ENCODE results near the gene HS6ST1.
A peak's percentile ranks its signal among the peaks of the same experiment; 100 is the strongest.

HS6ST1 gene

DNA sequence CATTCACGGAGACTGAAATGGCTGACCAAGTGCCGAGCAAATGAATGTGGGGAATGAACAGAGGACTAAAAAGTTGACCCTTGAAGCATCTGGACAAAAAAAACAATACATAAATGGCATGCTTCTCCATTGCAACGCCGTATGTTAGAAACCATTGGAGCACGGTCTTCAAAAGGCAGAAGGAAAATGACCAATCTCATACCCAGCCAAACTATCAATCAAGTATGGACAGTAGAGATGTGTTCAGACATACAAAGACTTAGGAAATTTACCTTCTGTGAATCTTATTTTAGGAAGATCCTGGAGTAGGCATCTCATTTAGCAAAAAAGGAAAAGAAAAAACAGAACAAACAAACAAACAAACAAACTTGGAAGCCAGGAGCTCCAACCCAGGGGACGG, 44.5 kb downstream of the HS6ST1 start:
- TF ChIP-seq, protein P1, sequence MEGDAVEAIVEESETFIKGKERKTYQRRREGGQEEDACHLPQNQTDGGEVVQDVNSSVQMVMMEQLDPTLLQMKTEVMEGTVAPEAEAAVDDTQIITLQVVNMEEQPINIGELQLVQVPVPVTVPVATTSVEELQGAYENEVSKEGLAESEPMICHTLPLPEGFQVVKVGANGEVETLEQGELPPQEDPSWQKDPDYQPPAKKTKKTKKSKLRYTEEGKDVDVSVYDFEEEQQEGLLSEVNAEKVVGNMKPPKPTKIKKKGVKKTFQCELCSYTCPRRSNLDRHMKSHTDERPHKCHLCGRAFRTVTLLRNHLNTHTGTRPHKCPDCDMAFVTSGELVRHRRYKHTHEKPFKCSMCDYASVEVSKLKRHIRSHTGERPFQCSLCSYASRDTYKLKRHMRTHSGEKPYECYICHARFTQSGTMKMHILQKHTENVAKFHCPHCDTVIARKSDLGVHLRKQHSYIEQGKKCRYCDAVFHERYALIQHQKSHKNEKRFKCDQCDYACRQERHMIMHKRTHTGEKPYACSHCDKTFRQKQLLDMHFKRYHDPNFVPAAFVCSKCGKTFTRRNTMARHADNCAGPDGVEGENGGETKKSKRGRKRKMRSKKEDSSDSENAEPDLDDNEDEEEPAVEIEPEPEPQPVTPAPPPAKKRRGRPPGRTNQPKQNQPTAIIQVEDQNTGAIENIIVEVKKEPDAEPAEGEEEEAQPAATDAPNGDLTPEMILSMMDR (IDR thresholded peaks at IDR 0.05), result no peak
- Histone ChIP-seq H3K4me3 (no peak overlapping the region), H3K27ac (no peak overlapping the region)
- DNase-seq (ENCODE audit: low spot score), result no peak

DNA sequence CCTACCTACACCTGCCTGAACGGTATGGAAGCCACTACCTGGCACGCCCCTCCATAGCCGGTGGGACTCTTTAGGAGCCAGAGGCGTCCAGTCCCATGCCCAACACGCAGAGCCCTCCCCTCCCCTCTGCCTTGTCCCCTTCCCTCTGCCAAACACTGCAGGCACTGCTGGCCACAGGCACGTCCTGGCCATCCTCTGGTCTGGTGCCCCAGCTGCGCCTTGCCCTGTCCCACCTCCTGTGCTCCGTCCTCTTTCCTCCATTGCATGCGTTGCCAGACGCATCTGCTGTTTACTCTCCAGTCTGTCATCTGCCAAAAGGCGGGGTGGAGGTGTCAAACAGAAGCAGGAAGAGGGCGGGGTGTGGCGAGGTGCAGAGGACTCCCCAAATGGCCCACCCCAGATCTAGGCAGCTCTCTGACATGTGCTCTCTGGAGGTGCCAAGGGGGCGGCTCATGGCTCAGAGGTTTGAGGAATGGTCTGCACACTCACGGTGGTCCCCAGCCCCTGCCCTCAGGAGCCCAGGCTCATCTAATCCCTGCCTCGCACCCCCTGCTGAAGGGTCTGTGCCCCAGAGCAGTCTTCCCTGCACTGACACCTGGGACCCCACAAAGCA, 45.1 kb downstream of the HS6ST1 start:
- TF ChIP-seq, protein P1 (IDR thresholded peaks at IDR 0.05), result no peak
- H3K27ac ChIP-seq, result no peak overlapping the region
- DNase-seq (ENCODE audit: low spot score), result peak; percentile 68

DNA sequence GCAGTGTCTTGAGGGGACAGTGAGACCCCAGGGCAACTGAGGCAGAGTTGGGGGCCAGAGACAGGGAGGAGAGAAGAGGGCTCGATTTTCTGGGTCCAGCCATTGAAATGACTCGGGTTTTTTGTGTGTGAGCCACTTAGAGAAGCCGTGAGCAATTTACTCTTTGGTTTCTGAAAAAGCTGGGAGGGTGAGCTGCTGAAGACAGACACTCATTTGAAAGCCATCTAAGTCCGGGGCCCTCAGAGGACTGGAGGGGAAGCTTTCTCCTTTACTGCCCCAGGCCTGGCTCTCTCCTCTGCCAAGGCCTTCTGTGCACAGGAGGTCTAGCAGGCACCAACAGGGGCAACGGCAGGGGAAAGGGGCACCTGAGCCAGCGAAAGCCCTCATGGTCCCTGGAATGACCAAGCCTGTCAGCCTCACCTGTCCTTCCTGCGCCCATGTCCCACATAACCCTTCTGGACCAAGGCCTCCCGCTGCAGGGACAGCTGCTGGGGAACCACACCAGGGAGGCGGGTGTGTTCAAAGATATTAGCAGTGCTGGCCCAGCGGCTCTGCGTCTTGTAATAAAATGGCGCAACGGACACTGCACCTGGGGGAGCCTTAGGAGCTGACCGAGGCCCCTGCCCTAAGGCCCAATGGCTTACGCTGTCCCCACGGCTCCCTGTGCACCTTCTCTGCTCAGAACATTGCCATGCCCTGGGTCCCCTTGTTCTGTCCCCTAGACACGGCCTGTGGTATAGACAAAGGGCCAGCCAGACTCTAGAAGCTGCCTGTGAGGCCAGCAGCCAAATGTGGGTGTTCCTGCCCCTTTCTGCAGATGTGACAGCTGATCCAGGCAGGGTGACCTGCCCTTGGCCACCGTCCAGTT, 45.8 kb downstream of the HS6ST1 start:
- no peak overlapping the region for H3K27ac ChIP-seq
- H3K4me3 ChIP-seq, result no peak overlapping the region
- DNase-seq (ENCODE audit: low spot score), result peak; percentile 54
- TF ChIP-seq, protein P1 (IDR thresholded peaks at IDR 0.05), result no peak

More for the DNA sequence above, 45.1 kb downstream of the HS6ST1 start:
- H3K4me3 ChIP-seq, result no peak overlapping the region

DNA sequence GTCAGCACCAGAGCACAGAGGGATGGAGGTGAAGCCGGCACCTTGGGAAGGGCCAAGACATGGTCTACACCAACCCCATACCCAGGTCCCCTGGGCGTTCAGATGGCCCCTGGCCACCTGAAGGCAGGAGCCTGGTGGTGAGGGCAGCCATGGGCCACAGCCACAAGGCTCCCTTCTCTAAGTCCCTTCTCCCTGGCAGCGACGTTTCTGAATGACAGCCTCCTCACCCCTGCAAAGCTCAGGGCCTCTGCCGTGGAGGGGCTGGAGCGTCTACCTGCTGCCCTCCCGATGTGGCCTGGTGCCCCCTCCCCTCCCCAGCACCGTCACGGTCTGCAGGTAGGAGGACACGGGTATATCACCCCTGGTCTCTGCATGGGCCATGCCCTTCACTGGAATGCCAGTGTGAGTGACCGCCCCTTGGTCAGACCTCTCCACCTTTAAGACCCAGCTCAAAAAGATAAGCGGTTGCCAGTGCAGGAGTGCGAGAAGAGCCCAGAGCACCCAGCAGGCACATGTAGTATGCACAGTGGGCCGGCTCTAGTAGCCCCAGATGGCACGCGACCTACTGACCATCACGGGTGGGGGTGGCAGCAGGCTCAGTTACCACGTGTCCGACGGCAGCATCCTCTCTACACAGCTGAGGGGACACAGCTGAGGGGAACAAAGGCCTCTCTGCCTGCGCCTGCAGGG, 46.6 kb downstream of the HS6ST1 start:
- Histone ChIP-seq H3K4me3 (no peak overlapping the region), H3K27ac (no peak overlapping the region)
- TF ChIP-seq, protein P1 (IDR thresholded peaks at IDR 0.05), result no peak
- DNase-seq (ENCODE audit: low spot score), result peak; percentile 59

DNA sequence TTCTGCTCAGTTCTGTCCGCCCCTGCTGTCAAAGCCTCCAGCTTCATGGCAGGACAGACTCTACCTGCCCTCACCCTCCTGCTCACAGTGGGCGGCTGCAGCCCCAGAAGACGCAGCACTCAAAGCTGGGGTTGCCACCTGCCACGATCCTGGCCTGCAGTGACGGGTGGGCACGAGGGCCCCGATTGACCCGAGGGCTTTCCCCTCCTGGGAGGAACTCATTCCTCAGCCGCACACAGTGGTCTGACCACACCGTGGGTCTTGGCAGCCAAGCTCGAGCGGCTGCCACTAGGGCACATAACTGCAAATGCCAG, 47.1 kb downstream of the HS6ST1 start:
- no peak for DNase-seq (ENCODE audit: low spot score)
- Histone ChIP-seq H3K27ac (no peak overlapping the region), H3K4me3 (no peak overlapping the region)
- TF ChIP-seq, protein P1 (IDR thresholded peaks at IDR 0.05), result no peak

DNA sequence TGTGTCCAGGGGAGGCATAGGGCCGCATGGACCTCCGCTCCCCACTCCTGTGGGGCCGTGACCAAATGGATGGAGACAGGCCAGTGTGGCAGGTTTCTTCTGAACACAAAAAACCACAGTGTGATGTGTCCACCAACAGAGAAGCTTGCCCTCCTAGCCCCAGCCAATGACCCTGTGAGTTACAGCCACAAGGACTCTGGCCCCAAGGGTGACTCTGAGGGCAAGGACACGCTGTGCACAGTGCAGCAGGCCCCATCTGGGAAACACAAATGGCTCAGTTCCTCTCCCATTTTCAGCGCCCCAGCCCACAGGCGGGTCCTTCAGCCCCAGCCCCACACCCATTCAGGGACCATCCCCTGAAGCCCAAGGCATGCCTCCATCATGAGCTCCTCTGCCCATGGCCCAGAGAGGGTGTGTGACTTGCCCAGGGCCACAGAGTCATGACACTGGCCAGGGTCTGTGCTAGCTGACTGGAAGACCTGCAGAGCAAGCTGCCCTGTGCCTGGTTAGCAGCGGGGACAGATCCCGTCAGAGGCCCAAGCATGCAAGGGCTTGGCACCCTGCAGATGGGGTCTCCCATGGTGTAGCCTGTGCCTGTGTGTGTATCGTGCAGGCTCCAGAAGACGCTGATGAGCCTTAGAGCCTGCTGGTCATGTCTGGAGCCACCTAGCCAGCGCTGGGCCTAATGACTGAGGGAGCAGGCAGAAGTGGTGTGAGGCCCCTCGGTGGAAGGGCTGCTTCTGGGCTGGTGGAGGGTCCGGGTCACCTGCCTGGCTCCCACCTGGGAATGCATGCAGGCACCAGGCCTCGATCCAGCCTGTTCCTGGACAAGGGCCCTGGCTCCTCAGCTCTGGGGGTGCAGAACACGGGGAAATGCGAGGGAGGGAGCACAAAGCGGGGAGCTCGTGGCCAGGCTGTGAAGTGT, 47.7 kb downstream of the HS6ST1 start:
- peak; percentile 66 for DNase-seq (ENCODE audit: low spot score)
- Histone ChIP-seq H3K4me3 (no peak overlapping the region), H3K27ac (no peak overlapping the region)
- TF ChIP-seq, protein P1 (IDR thresholded peaks at IDR 0.05), result no peak
